HG02798 (cell line): Measurements from ENCODE around the gene MESP2.

Experiments used
- ATAC-seq: cut with Tn5 transposase; IDR thresholded peaks from one replicate; pipeline ENCODE4 v1.9.1; 2021; ENCODE audit warnings: mild to moderate bottlenecking; ENCODE audit not compliant: unreplicated experiment, poor library complexity

MESP2 gene

GRCh38 chr15:89776274-89777072 is at the start of gene MESP2:
Gene MESP2 (plus strand): TSS chr15:89776332. CDS start chr15:89776358, 26 bp downstream.
- peak; percentile 76 for ATAC-seq

GRCh38 chr15:89728254-89728653 is 47.9 kb upstream of the MESP2 start:
- ATAC-seq: no peak

GRCh38 chr15:89731275-89731674 is 44.9 kb upstream of the MESP2 start:
- no peak for ATAC-seq

GRCh38 chr15:89732451-89733172 is 43.5 kb upstream of the MESP2 start:
- ATAC-seq: no peak

GRCh38 chr15:89735773-89736172 is 40.4 kb upstream of the MESP2 start:
- no peak for ATAC-seq

- peak; percentile 78 for ATAC-seq
These were observed 36.0 kb upstream of the MESP2 start for GRCh38 chr15:89740137-89740536.

- no peak for ATAC-seq
These were observed 33.1 kb upstream of the MESP2 start for GRCh38 chr15:89743011-89743410.

GRCh38 chr15:89743594-89743993 is 32.5 kb upstream of the MESP2 start:
- no peak for ATAC-seq

- no peak for ATAC-seq
These were observed 31.0 kb upstream of the MESP2 start for GRCh38 chr15:89745131-89745530.

GRCh38 chr15:89745768-89746167 is 30.4 kb upstream of the MESP2 start:
- ATAC-seq: no peak

- ATAC-seq: no peak
These were observed 29.7 kb upstream of the MESP2 start for GRCh38 chr15:89746386-89746780.

GRCh38 chr15:89747708-89748682 is 28.1 kb upstream of the MESP2 start:
- no peak for ATAC-seq

- no peak for ATAC-seq
These were observed 27.1 kb upstream of the MESP2 start for GRCh38 chr15:89749054-89749453.

- ATAC-seq: no peak
These were observed 26.6 kb upstream of the MESP2 start for GRCh38 chr15:89749526-89749925.

- peak; percentile 14 for ATAC-seq
These were observed 26.1 kb upstream of the MESP2 start for GRCh38 chr15:89749951-89750559.

GRCh38 chr15:89750560-89751542 is 25.3 kb upstream of the MESP2 start, which contains the start of gene MESP1:
Gene MESP1 (minus strand): TSS chr15:89751249. CDS start chr15:89751231, 18 bp downstream.
- ATAC-seq: peak; percentile 89

- no peak for ATAC-seq
These were observed 24.4 kb upstream of the MESP2 start for GRCh38 chr15:89751748-89752147.

- no peak for ATAC-seq
These were observed 22.3 kb upstream of the MESP2 start for GRCh38 chr15:89753855-89754254.
